ENCODE data around the gene RRAS. TPM values are rescaled to one million over a fixed set of nuclear protein-coding genes. Genes with fewer than 3 reads are reported as not detected.

RRAS gene
- total and polyA plus RNA-seq, 2 of the 4 experiments (the other 2 are of a cell fraction): 50.2 to 241 TPM

DNA sequence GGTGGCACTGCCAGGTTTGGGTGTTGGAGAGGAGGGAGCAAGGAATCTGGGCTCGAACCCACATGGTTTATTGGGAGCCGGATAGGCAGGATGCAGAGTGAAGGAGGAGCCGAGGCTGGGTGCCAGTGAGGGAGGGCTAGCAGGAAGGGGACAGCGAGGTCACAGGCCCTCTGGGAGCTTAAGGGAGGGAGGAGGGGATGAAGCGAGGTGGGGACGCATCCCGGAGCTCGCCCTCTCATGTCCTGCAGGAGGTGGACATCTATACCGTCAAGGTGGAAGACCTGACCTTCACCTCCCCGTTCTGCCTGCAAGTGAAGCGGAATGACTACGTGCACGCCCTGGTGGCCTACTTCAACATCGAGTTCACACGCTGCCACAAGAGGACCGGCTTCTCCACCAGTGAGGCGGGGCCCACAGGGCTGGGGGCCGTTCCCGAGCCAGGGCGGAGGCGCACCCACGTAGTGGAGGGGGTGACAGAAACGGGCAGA, 45.9 kb upstream of the RRAS start:
- no peak for ATAC-seq (ENCODE audit: low read depth)
- intact Hi-C loops (cut with micrococcal nuclease): no loop called here
- no peak overlapping the region for H4K8ac ChIP-seq (ENCODE audit: low read depth in 2 of 2, low read length in 2 of 2)
- H2BK5ac ChIP-seq (ENCODE audit: low read depth, low read length, poor library complexity, severe bottlenecking): no peak overlapping the region
- no peak for DNase-seq
- H2BK120ac ChIP-seq (ENCODE audit: low read depth, low read length): no peak overlapping the region
- in situ Hi-C loops (cut with MboI; ENCODE audit: low sequenced_read_pairs): loop anchor here (10.0 kb wide), 1 partner anchor 169 kb away; the partner anchor contains the start of gene PTOV1
- H3K56ac ChIP-seq (ENCODE audit: extremely low read depth, insufficient read depth, low read length): no peak overlapping the region
- no peak overlapping the region for H3K23ac ChIP-seq (ENCODE audit: low read depth, low read length)
- H4K20me1 ChIP-seq (ENCODE audit: insufficient read depth, low read length): peaks cover 36% of the 10 kb centered on the region
- no peaks in the 10 kb centered on the region for H3K27me3 ChIP-seq (ENCODE audit: control insufficient read depth, insufficient read depth, low read length)
- dilution Hi-C loops (cut with HindIII; ENCODE audit: low sequenced_read_pairs, unreplicated experiment): no loop called here
- H2AFZ ChIP-seq (replicated peaks; ENCODE audit: low read length, poor library complexity): peak overlapping the region; percentile 51
- no peak overlapping the region for H2AK5ac ChIP-seq (ENCODE audit: low read depth, low read length)
- CTCF ChIA-PET: no interaction called here
- H3K18ac ChIP-seq (ENCODE audit: low read depth, low read length): no peak overlapping the region
- no peak overlapping the region for H3K14ac ChIP-seq (replicated peaks; ENCODE audit: low read depth, low read length)
- peaks cover 5% of the 10 kb centered on the region; the same call in 1 of the 2 replicates for H3K9me1 ChIP-seq (ENCODE audit: insufficient read depth, low read length)
- no peak overlapping the region for H4K5ac ChIP-seq (ENCODE audit: low read depth, low read length)
- no peak overlapping the region for H3K4me2 ChIP-seq (ENCODE audit: low read depth, low read length)
- peaks cover 7% of the 10 kb centered on the region for H3K4me1 ChIP-seq (ENCODE audit: control insufficient read depth, insufficient read depth, low read length)
- no peak overlapping the region for H3K9ac ChIP-seq (ENCODE audit: low read depth, low read length)
- no peaks in the 10 kb centered on the region for H3K9me3 ChIP-seq (ENCODE audit: control insufficient read depth, insufficient read depth, low read length)
- no peak overlapping the region for H3K4ac ChIP-seq (ENCODE audit: low read depth, low read length)
- no peak overlapping the region for H3K4me3 ChIP-seq (ENCODE audit: insufficient read depth, low read depth, low read length)
- no peak overlapping the region for H2BK15ac ChIP-seq (ENCODE audit: low read depth, low read length)
- no peak overlapping the region for H3K27ac ChIP-seq (ENCODE audit: insufficient read depth, low read length)
- no peak overlapping the region for H2AK9ac ChIP-seq (replicated peaks; ENCODE audit: low read depth, low read length, poor library complexity)
- WGBS, 2 experiments (ENCODE audit: extremely low coverage in 2 of 2, insufficient read length in 1 of 2): 85% methylated on average over 17 of the region's 23 CpGs; no CpG with 5 or more reads in 1 of the 2 experiments
- no TSS peak for BruUV-seq (replicated peaks)
- H3K36me3 ChIP-seq (ENCODE audit: control insufficient read depth, insufficient read depth, low read length): peaks cover 49% of the 10 kb centered on the region
- TF ChIP-seq MAFK (IDR thresholded peaks at IDR 0.05; ENCODE audit: low read depth, low read length) (no peak), CEBPB (IDR thresholded peaks at IDR 0.05; ENCODE audit: low read depth, low read length) (no peak), POLR2A (IDR thresholded peaks at IDR 0.05; ENCODE audit: low read depth, low read length) (no peak), USF2 (IDR thresholded peaks at IDR 0.05; ENCODE audit: low read depth, low read length) (no peak), MAZ (IDR thresholded peaks at IDR 0.05; ENCODE audit: borderline replicate concordance, low read depth, low read length) (no peak), ELK1 (IDR thresholded peaks at IDR 0.05; ENCODE audit: borderline replicate concordance, low read depth, low read length) (no peak), SMC3 (IDR thresholded peaks at IDR 0.05; ENCODE audit: low read depth, low read length) (no peak), NFE2L2 (IDR thresholded peaks at IDR 0.05; ENCODE audit: low read depth, low read length) (no peak), RAD21 (IDR thresholded peaks at IDR 0.05; ENCODE audit: low read length) (no peak), RCOR1 (IDR thresholded peaks at IDR 0.05; ENCODE audit: insufficient replicate concordance, low read length) (no peak), FOS (IDR thresholded peaks at IDR 0.05; ENCODE audit: low read depth, low read length) (no peak), RFX5 (IDR thresholded peaks at IDR 0.05; ENCODE audit: low read depth, low read length) (no peak), BHLHE40 (IDR thresholded peaks at IDR 0.05; ENCODE audit: low read depth, low read length) (no peak), CHD1 (IDR thresholded peaks at IDR 0.05; ENCODE audit: low read depth, low read length) (no peak), MXI1 (IDR thresholded peaks at IDR 0.05; ENCODE audit: borderline replicate concordance, low read depth, low read length) (no peak)
- TF ChIP-seq, protein P1, sequence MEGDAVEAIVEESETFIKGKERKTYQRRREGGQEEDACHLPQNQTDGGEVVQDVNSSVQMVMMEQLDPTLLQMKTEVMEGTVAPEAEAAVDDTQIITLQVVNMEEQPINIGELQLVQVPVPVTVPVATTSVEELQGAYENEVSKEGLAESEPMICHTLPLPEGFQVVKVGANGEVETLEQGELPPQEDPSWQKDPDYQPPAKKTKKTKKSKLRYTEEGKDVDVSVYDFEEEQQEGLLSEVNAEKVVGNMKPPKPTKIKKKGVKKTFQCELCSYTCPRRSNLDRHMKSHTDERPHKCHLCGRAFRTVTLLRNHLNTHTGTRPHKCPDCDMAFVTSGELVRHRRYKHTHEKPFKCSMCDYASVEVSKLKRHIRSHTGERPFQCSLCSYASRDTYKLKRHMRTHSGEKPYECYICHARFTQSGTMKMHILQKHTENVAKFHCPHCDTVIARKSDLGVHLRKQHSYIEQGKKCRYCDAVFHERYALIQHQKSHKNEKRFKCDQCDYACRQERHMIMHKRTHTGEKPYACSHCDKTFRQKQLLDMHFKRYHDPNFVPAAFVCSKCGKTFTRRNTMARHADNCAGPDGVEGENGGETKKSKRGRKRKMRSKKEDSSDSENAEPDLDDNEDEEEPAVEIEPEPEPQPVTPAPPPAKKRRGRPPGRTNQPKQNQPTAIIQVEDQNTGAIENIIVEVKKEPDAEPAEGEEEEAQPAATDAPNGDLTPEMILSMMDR (conservative IDR thresholded peaks at IDR 0.05; ENCODE audit: low read depth, low read length): no peak
- H3K79me1 ChIP-seq (ENCODE audit: low read depth in 1 of 2, low read length in 2 of 2): peaks cover 15 to 57% of the 10 kb centered on the region in 2 experiments
- POLR2A ChIA-PET (ENCODE audit: unreplicated experiment): interaction anchor here (0.6 kb wide), 2 partner anchors 88 to 140 kb away, joined by 3 to 5 read pairs; no protein-coding TSS in a partner anchor
- no peak overlapping the region for H4K91ac ChIP-seq (ENCODE audit: insufficient read depth, low read depth, low read length)
- no peak overlapping the region for H2BK20ac ChIP-seq (ENCODE audit: low read depth, low read length)

Measured in IMR-90 (cell line).